Ovary (tissue), 3 donors: Measurements from ENCODE around the gene METTL16.

Experiments
- POLR2A ChIP-seq: fragments of 450-650 bp; IDR thresholded peaks from one replicate; pipeline ENCODE4 v1.6.1; 2017; ENCODE audit warnings: antibody characterized with exemption, mild to moderate bottlenecking, moderate library complexity
- TF ChIP-seq, protein P1 (sequence below), 3 donors: fragments of 450-650 bp in 2 of 3; fragments of 200-600 bp in 1 of 3; IDR thresholded peaks; one replicate each; pipeline versions ENCODE4 v1.5.1 to v1.8.0; 2016 to 2022; ENCODE audit warnings: antibody characterized with exemption in 3 of 3, mild to moderate bottlenecking in 1 of 3
- donor health status: DM: no; HTN: no; CAD: no.

DNA sequence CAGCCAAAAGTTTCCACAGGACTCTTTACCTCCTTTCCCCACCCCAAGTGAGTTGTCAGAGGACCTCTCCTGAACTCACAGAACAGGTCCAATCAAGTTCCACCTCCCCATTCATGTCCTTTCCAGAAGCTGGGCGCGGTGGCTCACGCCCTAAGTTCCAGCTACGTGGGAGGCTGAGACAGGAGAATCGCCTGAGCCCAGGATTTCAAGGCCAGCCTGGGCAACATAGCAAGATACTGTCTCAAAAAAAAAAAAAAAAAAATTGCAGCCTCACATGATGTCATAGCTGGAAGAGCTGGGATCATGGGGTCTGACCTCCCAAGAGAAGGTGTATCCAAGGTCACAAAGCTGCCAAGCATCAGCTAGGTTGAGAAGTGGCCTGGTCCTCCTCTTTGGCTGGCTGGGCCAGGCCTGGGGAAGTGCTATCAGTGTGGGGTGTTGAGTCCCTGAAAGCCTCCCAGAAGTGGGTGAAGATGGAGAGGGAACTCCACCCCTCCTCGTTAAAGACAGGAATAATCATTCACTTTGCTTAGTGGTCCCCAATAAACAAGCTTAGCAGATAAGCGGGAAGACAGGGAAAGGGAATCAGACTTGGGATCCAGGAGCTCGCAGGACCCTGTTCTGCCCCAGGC is 105.3 kb downstream of the METTL16 start:
- TF ChIP-seq POLR2A: no peak
- TF ChIP-seq, protein P1, sequence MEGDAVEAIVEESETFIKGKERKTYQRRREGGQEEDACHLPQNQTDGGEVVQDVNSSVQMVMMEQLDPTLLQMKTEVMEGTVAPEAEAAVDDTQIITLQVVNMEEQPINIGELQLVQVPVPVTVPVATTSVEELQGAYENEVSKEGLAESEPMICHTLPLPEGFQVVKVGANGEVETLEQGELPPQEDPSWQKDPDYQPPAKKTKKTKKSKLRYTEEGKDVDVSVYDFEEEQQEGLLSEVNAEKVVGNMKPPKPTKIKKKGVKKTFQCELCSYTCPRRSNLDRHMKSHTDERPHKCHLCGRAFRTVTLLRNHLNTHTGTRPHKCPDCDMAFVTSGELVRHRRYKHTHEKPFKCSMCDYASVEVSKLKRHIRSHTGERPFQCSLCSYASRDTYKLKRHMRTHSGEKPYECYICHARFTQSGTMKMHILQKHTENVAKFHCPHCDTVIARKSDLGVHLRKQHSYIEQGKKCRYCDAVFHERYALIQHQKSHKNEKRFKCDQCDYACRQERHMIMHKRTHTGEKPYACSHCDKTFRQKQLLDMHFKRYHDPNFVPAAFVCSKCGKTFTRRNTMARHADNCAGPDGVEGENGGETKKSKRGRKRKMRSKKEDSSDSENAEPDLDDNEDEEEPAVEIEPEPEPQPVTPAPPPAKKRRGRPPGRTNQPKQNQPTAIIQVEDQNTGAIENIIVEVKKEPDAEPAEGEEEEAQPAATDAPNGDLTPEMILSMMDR (IDR thresholded peaks at IDR 0.05): no peak
